Memory B cell (primary cell): ENCODE results near the gene FBXL7.

Experiments used
- ATAC-seq: fragments of 150-1000 bp; cut with Tn5 transposase; 2 replicates; pipeline ENCODE4 v1.10.0; 2021; ENCODE audit warnings: low read depth, mild to moderate bottlenecking, moderate library complexity
- DNase-seq, 2 donors: peaks; one replicate each; pipeline ENCODE4 v3.0.0; 2022; ENCODE audit warnings: low spot score in 2 of 2
- H3K27ac Mint-ChIP-seq: one replicate; pipeline ENCODE4 v1.8.0; 2022; ENCODE audit warnings: mild to moderate bottlenecking, moderate library complexity, mixed read lengths
- H3K27me3 Mint-ChIP-seq: one replicate; pipeline ENCODE4 v1.8.0; 2022; ENCODE audit warnings: mixed read lengths
- H3K36me3 Mint-ChIP-seq: one replicate; pipeline ENCODE4 v1.8.0; 2022; ENCODE audit warnings: mild to moderate bottlenecking, mixed read lengths
- H3K4me1 Mint-ChIP-seq: one replicate; pipeline ENCODE4 v1.8.0; 2022; ENCODE audit warnings: mixed read lengths
- H3K4me3 Mint-ChIP-seq: one replicate; pipeline ENCODE4 v1.8.0; 2022; ENCODE audit warnings: mild to moderate bottlenecking, moderate library complexity, mixed read lengths
- H3K9me3 Mint-ChIP-seq: one replicate; pipeline ENCODE4 v1.8.0; 2022; ENCODE audit warnings: mixed read lengths

The FBXL7 gene

DNA sequence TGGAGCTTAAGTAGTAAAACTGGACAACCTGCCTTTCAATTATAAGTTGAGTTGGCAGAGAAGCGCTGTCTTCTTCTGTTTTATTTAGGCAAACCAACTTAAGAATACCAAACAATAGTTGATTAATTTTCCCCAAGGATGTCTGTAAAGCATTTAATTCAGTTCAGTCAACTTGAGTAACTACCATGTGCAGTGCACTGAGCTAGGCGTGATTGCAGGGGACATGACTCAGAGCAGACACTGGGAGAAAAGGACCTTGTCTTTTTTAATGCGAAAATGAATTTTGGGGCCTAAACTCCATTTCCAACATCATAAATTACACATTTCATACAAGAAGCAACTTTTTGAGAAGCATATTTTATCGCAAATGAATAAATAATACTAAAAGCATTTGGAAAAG is 66.3 kb downstream of the FBXL7 start:
- no peak overlapping the region for H3K27ac Mint-ChIP-seq
- peaks cover 5% of the 10 kb centered on the region for H3K9me3 Mint-ChIP-seq
- H3K36me3 Mint-ChIP-seq: no peaks in the 10 kb centered on the region
- no peaks in the 10 kb centered on the region for H3K4me1 Mint-ChIP-seq
- DNase-seq: no peak
- ATAC-seq: no peak
- H3K27me3 Mint-ChIP-seq: no peaks in the 10 kb centered on the region
- no peak overlapping the region for H3K4me3 Mint-ChIP-seq

DNA sequence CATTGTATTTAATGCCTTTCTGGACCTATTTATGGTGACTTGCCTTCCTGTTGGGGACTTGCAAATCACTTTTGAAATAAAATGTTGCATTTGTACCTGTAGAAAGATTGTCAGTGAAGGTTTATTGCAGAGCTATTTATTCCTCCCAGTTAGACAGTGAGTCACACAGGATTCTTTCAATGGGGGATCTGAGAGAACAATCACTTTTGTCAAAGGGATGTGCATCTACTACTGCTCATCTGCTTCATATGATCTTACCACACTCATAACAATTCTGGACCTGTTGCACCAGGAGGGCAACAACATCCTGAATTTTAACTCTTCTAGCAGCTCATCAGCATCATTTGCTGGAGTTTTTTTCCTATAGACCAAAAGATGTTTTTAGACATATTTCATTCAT is 66.8 kb downstream of the FBXL7 start:
- no peak overlapping the region for H3K27ac Mint-ChIP-seq
- ATAC-seq (no peak), DNase-seq (no peak)
- peaks cover 5% of the 10 kb centered on the region for H3K9me3 Mint-ChIP-seq
- no peaks in the 10 kb centered on the region for H3K36me3 Mint-ChIP-seq
- no peak overlapping the region for H3K4me3 Mint-ChIP-seq
- H3K27me3 Mint-ChIP-seq: no peaks in the 10 kb centered on the region
- no peaks in the 10 kb centered on the region for H3K4me1 Mint-ChIP-seq

DNA sequence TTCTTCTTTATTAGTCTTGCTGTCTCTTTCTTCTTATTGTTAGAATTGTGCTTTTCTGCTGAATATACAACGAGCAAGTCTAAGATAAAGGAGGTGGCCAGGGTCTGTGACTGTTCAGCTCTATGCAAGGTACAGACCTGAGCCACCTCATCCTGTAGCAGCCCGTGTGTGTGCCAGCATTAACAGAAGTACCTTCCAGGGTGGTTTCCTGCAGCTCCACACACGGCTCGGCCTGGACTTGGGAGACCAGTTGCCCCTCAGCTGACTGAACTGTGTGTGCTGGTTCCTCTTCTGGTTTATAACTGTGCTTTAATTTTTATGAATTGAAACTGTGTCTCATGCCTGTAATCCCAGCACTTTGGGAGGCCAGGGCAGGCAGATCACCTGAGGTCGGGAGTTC is 70.5 kb downstream of the FBXL7 start:
- Mint-ChIP-seq H3K4me3 (no peak overlapping the region), H3K27ac (no peak overlapping the region), H3K27me3 (no peaks in the 10 kb centered on the region), H3K9me3 (peaks cover 5% of the 10 kb centered on the region), H3K36me3 (no peaks in the 10 kb centered on the region), H3K4me1 (no peaks in the 10 kb centered on the region)
- DNase-seq (no peak), ATAC-seq (no peak)

DNA sequence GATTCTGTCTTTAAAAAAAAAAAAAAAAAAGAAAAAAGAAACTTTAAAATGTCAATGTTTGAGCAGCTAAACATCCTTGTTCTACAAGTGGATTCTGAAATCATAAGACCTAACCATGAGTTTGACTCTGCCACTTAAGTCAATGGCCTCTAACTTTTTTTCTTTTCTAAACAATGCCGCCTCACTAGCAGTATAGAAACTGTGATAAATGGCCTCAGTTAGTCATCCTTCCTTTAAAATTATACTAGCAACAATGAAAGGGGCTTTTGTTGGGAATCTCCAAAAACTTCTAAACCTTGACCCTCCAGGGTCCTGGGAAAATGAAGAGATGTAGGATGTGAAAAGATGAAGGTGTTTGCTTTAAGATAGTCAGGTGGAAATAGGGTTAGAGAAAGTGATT is 71.1 kb downstream of the FBXL7 start:
- H3K4me3 Mint-ChIP-seq: no peak overlapping the region
- H3K27ac Mint-ChIP-seq: no peak overlapping the region
- no peaks in the 10 kb centered on the region for H3K27me3 Mint-ChIP-seq
- no peaks in the 10 kb centered on the region for H3K36me3 Mint-ChIP-seq
- ATAC-seq (no peak), DNase-seq (no peak)
- no peaks in the 10 kb centered on the region for H3K4me1 Mint-ChIP-seq
- H3K9me3 Mint-ChIP-seq: peaks cover 5% of the 10 kb centered on the region

DNA sequence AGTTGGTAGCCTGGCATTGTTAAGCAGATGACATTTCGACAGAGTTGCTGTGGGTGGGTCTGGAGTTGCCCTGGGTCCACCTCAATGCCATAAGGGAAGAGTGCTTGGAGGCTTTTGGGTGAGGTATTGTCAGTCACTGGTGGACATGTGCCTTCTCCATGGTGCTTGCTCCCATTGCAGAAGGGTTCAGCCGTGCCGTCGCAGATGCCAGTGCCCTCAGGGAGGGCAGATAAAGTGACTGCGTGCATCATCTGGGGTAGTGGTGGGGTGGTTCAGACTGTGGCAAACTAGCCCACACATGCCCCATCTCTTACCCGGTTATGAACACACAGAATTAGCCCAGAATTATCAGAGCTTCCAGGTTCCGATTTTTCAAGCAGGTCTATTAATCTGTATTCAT is 71.6 kb downstream of the FBXL7 start:
- H3K4me1 Mint-ChIP-seq: no peaks in the 10 kb centered on the region

DNA sequence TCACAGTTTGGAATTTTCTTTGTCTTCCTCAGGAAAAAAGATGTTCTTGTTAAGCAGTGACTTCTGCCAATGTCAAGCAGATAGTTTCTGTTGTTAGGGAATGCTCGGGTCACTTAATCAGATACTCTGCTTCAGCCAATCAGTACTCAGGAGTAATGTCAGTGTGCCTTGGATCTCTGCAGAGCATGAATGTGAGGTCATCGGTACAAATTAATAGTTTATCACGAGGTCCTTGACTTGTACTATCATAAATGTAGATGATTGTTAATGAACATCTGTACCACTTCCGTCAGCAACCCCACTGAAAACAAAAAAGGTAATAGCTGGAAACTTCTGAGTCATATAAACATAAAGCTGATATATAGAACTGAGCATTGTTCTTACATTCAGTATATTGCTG is 73.6 kb downstream of the FBXL7 start:
- Mint-ChIP-seq H3K9me3 (peaks cover 7% of the 10 kb centered on the region), H3K4me1 (no peaks in the 10 kb centered on the region), H3K4me3 (no peak overlapping the region), H3K36me3 (no peaks in the 10 kb centered on the region), H3K27ac (no peak overlapping the region), H3K27me3 (no peaks in the 10 kb centered on the region)
- DNase-seq: no peak
- no peak for ATAC-seq

More for the DNA sequence above, 71.6 kb downstream of the FBXL7 start:
- DNase-seq: no peak
- no peaks in the 10 kb centered on the region for H3K27me3 Mint-ChIP-seq
- no peak overlapping the region for H3K4me3 Mint-ChIP-seq
- no peak overlapping the region for H3K27ac Mint-ChIP-seq
- H3K36me3 Mint-ChIP-seq: no peaks in the 10 kb centered on the region
- H3K9me3 Mint-ChIP-seq: peaks cover 5% of the 10 kb centered on the region
- ATAC-seq: no peak

DNA sequence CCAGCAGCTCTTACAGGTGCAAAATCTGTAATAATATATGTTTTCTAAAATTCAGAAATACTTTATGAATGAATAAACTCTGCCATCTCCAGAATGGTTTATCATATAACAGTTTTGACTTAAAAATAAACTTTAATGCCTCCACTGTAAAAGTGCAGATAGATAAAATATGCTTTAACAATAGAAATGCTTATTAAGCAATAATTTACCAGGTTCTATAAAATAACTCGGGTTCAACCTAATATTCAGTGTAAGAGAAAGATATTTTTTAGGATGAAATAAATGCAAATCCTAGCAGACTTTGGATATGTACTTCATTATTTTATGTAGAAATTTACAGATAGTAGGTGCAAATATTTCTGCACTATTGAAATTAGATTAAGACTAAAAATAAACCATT is 74.1 kb downstream of the FBXL7 start:
- no peaks in the 10 kb centered on the region for H3K4me1 Mint-ChIP-seq
- H3K27me3 Mint-ChIP-seq: no peaks in the 10 kb centered on the region
- H3K36me3 Mint-ChIP-seq: no peaks in the 10 kb centered on the region
- no peak for DNase-seq
- no peak overlapping the region for H3K27ac Mint-ChIP-seq
- no peak for ATAC-seq
- no peak overlapping the region for H3K4me3 Mint-ChIP-seq
- H3K9me3 Mint-ChIP-seq: peaks cover 7% of the 10 kb centered on the region

DNA sequence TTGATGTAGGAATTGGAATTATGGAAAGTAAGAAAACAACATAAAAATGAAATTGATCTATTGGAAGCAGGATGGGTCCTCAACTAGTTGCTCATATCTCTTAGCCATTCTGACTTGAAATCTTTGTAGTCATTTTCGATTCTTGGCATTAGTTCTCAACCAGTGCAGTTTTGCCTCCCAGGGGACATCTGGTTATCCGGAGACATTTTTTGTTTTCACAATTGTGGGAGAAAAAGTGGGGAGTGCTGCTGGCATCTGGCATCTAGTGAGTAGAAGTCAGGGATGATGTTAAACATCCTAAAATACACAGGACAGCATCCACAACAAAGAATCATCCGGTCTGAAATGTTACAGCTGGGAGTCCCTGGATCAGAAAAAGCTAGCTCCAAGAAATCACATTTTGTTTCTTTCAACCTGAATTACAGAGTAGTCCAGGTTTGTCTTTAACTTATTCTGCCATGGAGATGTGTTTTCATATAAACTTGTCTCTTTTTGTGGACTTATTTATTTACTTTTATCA is 74.9 kb downstream of the FBXL7 start:
- H3K4me3 Mint-ChIP-seq: no peak overlapping the region
- H3K4me1 Mint-ChIP-seq: no peaks in the 10 kb centered on the region
- peaks cover 7% of the 10 kb centered on the region for H3K9me3 Mint-ChIP-seq
- no peak for DNase-seq
- no peak overlapping the region for H3K27ac Mint-ChIP-seq
- no peak for ATAC-seq
- H3K27me3 Mint-ChIP-seq: no peaks in the 10 kb centered on the region
- no peaks in the 10 kb centered on the region for H3K36me3 Mint-ChIP-seq

DNA sequence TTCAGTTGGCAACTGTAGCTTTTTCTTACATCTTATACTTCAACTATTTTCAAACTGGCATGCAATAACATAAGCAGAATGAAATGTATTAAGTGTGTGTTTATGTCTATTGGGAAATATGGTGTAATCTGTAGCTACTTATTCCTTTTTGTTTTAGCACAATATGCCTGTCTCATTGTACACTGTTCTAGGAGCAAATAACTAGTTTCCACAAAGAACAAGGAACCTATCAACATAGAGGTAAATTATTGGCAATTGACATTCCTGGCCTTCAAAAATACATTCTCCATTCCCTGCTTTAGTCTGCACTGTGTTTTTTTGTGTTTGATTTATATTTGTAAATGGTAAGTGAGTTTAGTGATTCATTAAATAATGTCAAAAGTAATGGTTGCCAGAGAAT is 75.7 kb downstream of the FBXL7 start:
- H3K36me3 Mint-ChIP-seq: no peaks in the 10 kb centered on the region
- peaks cover 4% of the 10 kb centered on the region for H3K9me3 Mint-ChIP-seq
- DNase-seq (no peak), ATAC-seq (no peak)
- no peaks in the 10 kb centered on the region for H3K27me3 Mint-ChIP-seq
- H3K4me3 Mint-ChIP-seq: no peak overlapping the region
- no peak overlapping the region for H3K27ac Mint-ChIP-seq
- no peaks in the 10 kb centered on the region for H3K4me1 Mint-ChIP-seq

DNA sequence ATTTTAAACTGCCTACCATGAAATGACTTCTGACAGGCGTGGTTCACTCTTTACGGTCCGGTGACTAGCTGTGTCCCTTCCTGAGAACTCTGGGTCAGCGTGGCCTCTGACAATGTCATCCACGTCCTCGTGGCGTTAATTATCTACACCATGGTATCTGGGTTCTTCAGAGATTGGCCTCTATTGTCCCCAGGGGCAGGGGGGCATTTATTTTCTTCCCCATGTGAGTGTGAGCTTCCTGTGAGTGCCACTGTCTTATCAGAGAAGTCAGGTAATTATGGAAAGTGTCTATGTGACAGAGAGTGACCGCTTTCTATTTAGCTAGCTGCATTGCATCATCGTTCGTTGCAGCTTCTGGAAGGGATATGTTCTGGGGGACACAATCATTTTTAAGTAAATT is 77.2 kb downstream of the FBXL7 start:
- no peak overlapping the region for H3K4me3 Mint-ChIP-seq
- no peak for ATAC-seq
- peaks cover 4% of the 10 kb centered on the region for H3K9me3 Mint-ChIP-seq
- DNase-seq: no peak
- H3K4me1 Mint-ChIP-seq: no peaks in the 10 kb centered on the region
- H3K36me3 Mint-ChIP-seq: no peaks in the 10 kb centered on the region
- no peaks in the 10 kb centered on the region for H3K27me3 Mint-ChIP-seq
- H3K27ac Mint-ChIP-seq: no peak overlapping the region

DNA sequence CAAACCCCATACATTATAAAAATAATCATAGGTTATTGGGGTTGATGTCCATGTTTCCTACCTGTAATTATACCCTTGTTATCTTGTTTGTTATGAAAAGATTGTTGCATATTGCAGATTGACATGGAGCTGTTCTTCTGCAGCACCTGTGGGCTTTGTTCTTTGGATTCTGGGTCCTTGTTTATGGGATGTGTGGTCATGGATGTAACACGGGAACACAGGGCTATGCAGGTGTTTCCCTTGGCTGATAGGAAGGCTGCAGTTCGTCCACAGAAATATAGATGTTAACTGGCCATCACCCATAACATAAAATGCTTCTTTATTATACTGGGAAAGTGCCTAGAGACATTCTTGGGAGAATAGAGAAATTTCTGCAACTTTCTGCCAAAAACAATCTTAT is 77.9 kb downstream of the FBXL7 start:
- no peaks in the 10 kb centered on the region for H3K27me3 Mint-ChIP-seq
- peaks cover 1% of the 10 kb centered on the region for H3K9me3 Mint-ChIP-seq
- H3K4me3 Mint-ChIP-seq: no peak overlapping the region
- H3K36me3 Mint-ChIP-seq: no peaks in the 10 kb centered on the region
- DNase-seq: no peak
- H3K27ac Mint-ChIP-seq: no peak overlapping the region
- no peaks in the 10 kb centered on the region for H3K4me1 Mint-ChIP-seq
- no peak for ATAC-seq

DNA sequence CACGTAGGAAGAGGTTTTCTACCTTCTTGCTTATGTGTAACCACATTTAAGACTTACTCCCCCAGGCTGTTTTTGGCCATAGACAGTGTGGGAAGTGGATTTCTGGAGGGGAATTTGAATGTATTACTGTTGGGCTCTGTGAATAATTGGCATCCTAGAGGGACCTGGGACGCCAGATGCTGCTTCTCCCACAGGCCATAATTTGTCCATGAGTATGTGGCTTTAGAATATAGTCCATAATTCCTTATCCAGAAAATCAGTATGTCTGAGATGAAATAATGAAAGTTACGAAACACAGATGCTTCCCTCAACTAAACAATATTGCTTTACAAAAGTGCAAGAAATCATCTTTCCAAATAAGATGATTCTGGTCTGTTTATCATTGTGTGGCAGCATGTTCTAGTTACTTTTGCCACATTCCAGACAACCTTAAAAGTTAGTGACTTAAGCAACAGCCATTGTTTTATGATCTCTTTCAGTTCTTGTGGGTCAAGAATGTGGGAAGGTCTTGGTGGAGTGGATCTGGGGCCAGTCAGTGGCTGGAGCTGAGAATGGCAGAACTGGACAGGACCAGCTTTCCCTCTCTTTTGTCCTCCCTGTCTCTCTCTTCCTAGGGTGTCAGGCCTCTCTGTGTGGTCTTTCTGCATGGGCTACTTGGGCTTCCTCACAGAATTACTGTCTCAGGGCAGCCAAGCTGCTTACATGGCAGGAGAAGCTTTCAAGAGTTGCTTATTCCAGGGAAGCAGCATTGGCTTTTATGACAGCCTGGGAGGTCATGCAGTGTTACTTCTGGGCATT is 79.4 kb downstream of the FBXL7 start:
- Mint-ChIP-seq H3K36me3 (no peaks in the 10 kb centered on the region), H3K9me3 (peaks cover 4% of the 10 kb centered on the region), H3K27me3 (no peaks in the 10 kb centered on the region), H3K27ac (no peak overlapping the region), H3K4me1 (no peaks in the 10 kb centered on the region), H3K4me3 (no peak overlapping the region)
- ATAC-seq (no peak), DNase-seq (no peak)

DNA sequence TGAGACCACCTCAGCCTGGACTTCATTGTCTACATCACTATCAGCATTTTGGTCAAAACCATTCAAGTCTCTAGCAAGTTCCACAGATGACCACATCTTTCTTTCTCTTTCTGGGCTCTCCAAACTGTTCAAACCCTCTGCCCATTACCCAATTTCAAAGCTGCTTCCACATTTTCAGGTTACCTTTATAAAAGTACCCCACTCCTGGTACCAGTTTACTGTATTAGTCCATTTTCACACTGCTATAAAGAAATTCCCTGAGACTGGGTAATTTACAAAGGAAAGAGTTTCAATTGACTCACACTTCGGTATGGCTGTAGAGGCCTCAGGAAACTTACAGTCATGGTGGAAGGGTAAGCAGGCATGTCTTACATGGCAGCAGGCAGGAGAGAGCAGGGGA is 84.5 kb downstream of the FBXL7 start:
- ATAC-seq: no peak
- Mint-ChIP-seq H3K27ac (no peak overlapping the region), H3K4me1 (no peaks in the 10 kb centered on the region), H3K36me3 (no peaks in the 10 kb centered on the region), H3K4me3 (no peak overlapping the region), H3K27me3 (no peaks in the 10 kb centered on the region), H3K9me3 (peaks cover 12% of the 10 kb centered on the region)
- DNase-seq: no peak

DNA sequence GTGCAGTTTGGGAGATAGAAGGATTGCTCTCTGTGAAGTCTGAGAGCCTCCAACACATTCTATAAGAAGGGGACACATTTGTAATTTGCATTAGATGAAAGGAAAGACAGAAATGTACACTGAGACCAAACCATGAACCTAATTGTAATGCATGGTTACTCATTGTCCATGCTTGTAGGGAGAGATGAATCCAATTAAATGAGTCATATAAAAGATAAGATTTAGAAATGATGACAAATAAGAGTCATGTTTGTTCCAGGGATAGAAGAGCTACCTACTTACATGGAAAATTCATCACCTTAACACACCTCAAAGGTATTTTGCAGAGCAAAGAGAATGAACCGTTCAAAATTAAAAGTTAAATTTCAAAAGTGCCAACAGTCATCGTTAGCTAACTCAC is 85.1 kb downstream of the FBXL7 start:
- no peak for ATAC-seq
- Mint-ChIP-seq H3K27ac (no peak overlapping the region), H3K27me3 (no peaks in the 10 kb centered on the region), H3K36me3 (no peaks in the 10 kb centered on the region), H3K4me1 (no peaks in the 10 kb centered on the region), H3K9me3 (peaks cover 12% of the 10 kb centered on the region), H3K4me3 (no peak overlapping the region)
- no peak for DNase-seq
